HepG2 (cell line): Measurements from ENCODE around the gene TCF25. TPM values are rescaled to one million over a fixed set of nuclear protein-coding genes. Genes with fewer than 3 reads are reported as not detected.

Experiments used
- ATAC-seq: fragments of 200-7000 bp; cut with Tn5 transposase; 3 replicates; pipeline ENCODE4 v1.9.1; 2020; ENCODE audit warnings: mild to moderate bottlenecking, moderate library complexity
- BruUV-seq: library from RNA; stranded (reverse); fragments of 400-500 nt; replicated peaks from 2 replicates; lab custom pipeline; 2021; lab: Mats Ljungman, UMichigan
- CTCF ChIA-PET: fragments of 300-600 bp; formaldehyde crosslinking; extraction: SDS; loops from one replicate; lab custom pipeline; 2021; ENCODE audit warnings: low total read pairs, inconsistent platforms, low intra/inter-chr PET ratio; lab: Yijun Ruan, JAX
- POLR2A ChIA-PET: fragments of 350-600 bp; sonication (Branson Sonifier 250); formaldehyde crosslinking; loops from one replicate; lab custom pipeline; 2020; ENCODE audit warnings: antibody characterized with exemption, inconsistent platforms; lab: Yijun Ruan, JAX
- DNase-seq: peaks from one replicate; pipeline ENCODE4 v3.0.0-alpha.2; 2015; ENCODE audit warnings: low spot score
- FAIRE-seq: peaks from 3 replicates; lab custom pipeline; 2011; peaks lifted over from hg19 to GRCh38; lab: Jason Lieb, UNC
- H2AFZ ChIP-seq: one replicate; pipeline ENCODE4 v1.6.1; 2011; ENCODE audit warnings: low read length, inconsistent platforms
- H3K27ac ChIP-seq: fragments of 300-600 bp; 3 replicates; pipeline ENCODE4 v1.8.0; 2011; ENCODE audit warnings: mixed run types, mild to moderate bottlenecking, mixed read lengths, low read length, inconsistent platforms; ENCODE audit not compliant: insufficient read depth; ENCODE audit errors: extremely low read length
- H3K27me3 ChIP-seq, 2 experiments: fragments of 200-600 bp in 1 of 2; 2 replicates in 1 of 2; 3 replicates in 1 of 2; pipeline versions ENCODE4 v1.6.0 to v1.8.0; 2011; ENCODE audit warnings: low read length in 2 of 2, mild to moderate bottlenecking in 2 of 2, moderate library complexity in 2 of 2, inconsistent platforms in 1 of 2; ENCODE audit not compliant: insufficient read depth in 2 of 2, control insufficient read depth in 1 of 2
- H3K36me3 ChIP-seq, 2 experiments: fragments of 200-600 bp in 1 of 2; replicated peaks in 1 of 2; 2 replicates in 1 of 2; 3 replicates in 1 of 2; pipeline versions ENCODE4 v1.5.1 to v1.8.0; 2011; ENCODE audit warnings: low read length in 2 of 2, inconsistent platforms in 1 of 2; ENCODE audit not compliant: insufficient read depth in 2 of 2, control insufficient read depth in 1 of 2
- H3K4me1 ChIP-seq: 2 replicates; pipeline ENCODE4 v1.5.1; 2012; ENCODE audit warnings: low read length, inconsistent platforms; ENCODE audit not compliant: insufficient read depth
- H3K4me2 ChIP-seq: 2 replicates; pipeline ENCODE4 v1.6.0; 2011; ENCODE audit warnings: low read depth, low read length, inconsistent platforms
- H3K4me3 ChIP-seq, 3 experiments: fragments of 200-600 bp in 1 of 3; sonication (generic), shearing (Covaris generic) in 1 of 3; replicated peaks in 1 of 3; 2 replicates each; pipeline ENCODE4 v1.5.1; 2011 to 2016; ENCODE audit warnings: low read length in 3 of 3, inconsistent platforms in 2 of 3, low read depth in 2 of 3, mild to moderate bottlenecking in 2 of 3, control low read depth in 1 of 3, mixed read lengths in 1 of 3; ENCODE audit not compliant: insufficient read depth in 1 of 3
- H3K79me2 ChIP-seq: one replicate; pipeline ENCODE4 v1.6.1; 2011; ENCODE audit warnings: low read length, inconsistent platforms; ENCODE audit not compliant: insufficient read depth
- H3K9ac ChIP-seq: 2 replicates; pipeline ENCODE4 v1.6.0; 2011; ENCODE audit warnings: mild to moderate bottlenecking, low read depth, low read length, inconsistent platforms; ENCODE audit not compliant: insufficient read depth
- H3K9me3 ChIP-seq: 2 replicates; pipeline ENCODE4 v1.5.1; 2012; ENCODE audit warnings: mild to moderate bottlenecking, low read length
- H4K20me1 ChIP-seq: 2 replicates; pipeline ENCODE4 v1.6.0; 2011; ENCODE audit warnings: inconsistent platforms, mild to moderate bottlenecking, low read length, moderate library complexity; ENCODE audit not compliant: insufficient read depth
- ATF7 ChIP-seq, 2 experiments: fragments of 450-650 bp in 1 of 2; sonication (generic) in 1 of 2; formaldehyde crosslinking in 1 of 2; IDR thresholded peaks; 2 replicates each; pipeline versions ENCODE4 v1.4.0 to v1.6.1; 2016 to 2020; ENCODE audit warnings: antibody characterized with exemption in 1 of 2, mild to moderate bottlenecking in 1 of 2, missing genetic modification reagents in 1 of 2
- EHMT2 ChIP-seq: fragments of 200-600 bp; sonication (generic); IDR thresholded peaks from 2 replicates; pipeline ENCODE4 v1.7.0; 2017; ENCODE audit warnings: antibody characterized with exemption, low read depth, low read length, borderline replicate concordance
- FOXA1 ChIP-seq, 2 experiments: fragments of 450-650 bp in 1 of 2; sonication (generic) in 1 of 2; formaldehyde crosslinking in 1 of 2; IDR thresholded peaks; 2 replicates each; pipeline versions ENCODE4 v1.4.0 to v1.6.1; 2016 to 2020; ENCODE audit warnings: missing genetic modification reagents in 1 of 2
- GTF3A ChIP-seq: sonication (generic); formaldehyde crosslinking; conservative IDR thresholded peaks from 2 replicates; pipeline ENCODE4 v1.4.0; 2020; ENCODE audit warnings: mild to moderate bottlenecking, missing genetic modification reagents
- HOMEZ ChIP-seq: IDR thresholded peaks from 2 replicates; pipeline ENCODE4 v1.6.1; 2016; ENCODE audit warnings: low read depth
- POLR2A ChIP-seq, 2 experiments: IDR thresholded peaks; 2 replicates each; pipeline ENCODE4 v1.6.1; 2011; ENCODE audit warnings: low read depth in 2 of 2, low read length in 2 of 2, mild to moderate bottlenecking in 1 of 2, moderate library complexity in 1 of 2; ENCODE audit not compliant: insufficient read depth in 1 of 2
- ZKSCAN1 ChIP-seq: fragments of 150-350 bp; IDR thresholded peaks from 2 replicates; pipeline ENCODE4 v1.6.1; 2014; ENCODE audit warnings: low read length
- ZNF382 ChIP-seq: sonication (generic); formaldehyde crosslinking; IDR thresholded peaks from 2 replicates; pipeline ENCODE4 v1.5.0; 2020; ENCODE audit warnings: missing genetic modification reagents, mild to moderate bottlenecking, borderline replicate concordance
- ZNF709 ChIP-seq: sonication (generic); formaldehyde crosslinking; IDR thresholded peaks from 2 replicates; pipeline ENCODE4 v1.5.0; 2020; ENCODE audit warnings: mild to moderate bottlenecking, missing genetic modification reagents
- WGBS: methylation state at CpG from one replicate; pipeline ENCODE4 v1.1.6; 2017; ENCODE audit warnings: low lambda C conversion rate; 5-methylcytosine and 5-hydroxymethylcytosine counted together
- in situ Hi-C: cut with HindIII; loops from 2 replicates; pipeline ENCODE4 v1.10.0; 2017; ENCODE audit warnings: low pct_unique_long_range_greater_than_20kb; ENCODE audit not compliant: extremely low pct_ligation_motif_present
- intact Hi-C: fragments of 100-400 bp; cut with micrococcal nuclease; formaldehyde crosslinking; loops from one replicate; pipeline ENCODE4 v1.10.0; 2022; ENCODE audit not compliant: unreplicated experiment
- polyA plus RNA-seq, 8 experiments: library from polyadenylated mRNA; depleted of rRNA in 3 of 8; stranded (reverse) in 7 of 8; unstranded in 1 of 8; fragments of >200 nt; fragmentation: Illumina TruSeq in 4 of 8; extraction: Trizol in 4 of 8; gene quantifications; 2 replicates each; pipeline versions ENCODE4 v1.2.1 to v1.2.3, GENCODE V29; 2011 to 2016; ENCODE audit warnings: low read depth in 4 of 8, missing spikeins in 1 of 8, mixed read lengths in 1 of 8; ENCODE audit not compliant: insufficient read depth in 1 of 8
- total RNA-seq, 5 experiments: library from RNA; depleted of rRNA; stranded (reverse); fragments of >200 nt; fragmentation: Illumina TruSeq; extraction: Trizol; gene quantifications; 2 replicates each; pipeline ENCODE4 v1.2.3, GENCODE V29; 2016; ENCODE audit warnings: low read depth in 1 of 5
- TF ChIP-seq, protein P1 (sequence below): sonication (generic); formaldehyde crosslinking; IDR thresholded peaks from 2 replicates; pipeline ENCODE4 v1.4.0; 2020; ENCODE audit warnings: mild to moderate bottlenecking, missing genetic modification reagents

Gene TCF25
- total and polyA plus RNA-seq, 2 of the 13 experiments (the other 11 are each of a cell fraction or from before 2014, with no cell fraction given): 138 to 206 TPM

DNA sequence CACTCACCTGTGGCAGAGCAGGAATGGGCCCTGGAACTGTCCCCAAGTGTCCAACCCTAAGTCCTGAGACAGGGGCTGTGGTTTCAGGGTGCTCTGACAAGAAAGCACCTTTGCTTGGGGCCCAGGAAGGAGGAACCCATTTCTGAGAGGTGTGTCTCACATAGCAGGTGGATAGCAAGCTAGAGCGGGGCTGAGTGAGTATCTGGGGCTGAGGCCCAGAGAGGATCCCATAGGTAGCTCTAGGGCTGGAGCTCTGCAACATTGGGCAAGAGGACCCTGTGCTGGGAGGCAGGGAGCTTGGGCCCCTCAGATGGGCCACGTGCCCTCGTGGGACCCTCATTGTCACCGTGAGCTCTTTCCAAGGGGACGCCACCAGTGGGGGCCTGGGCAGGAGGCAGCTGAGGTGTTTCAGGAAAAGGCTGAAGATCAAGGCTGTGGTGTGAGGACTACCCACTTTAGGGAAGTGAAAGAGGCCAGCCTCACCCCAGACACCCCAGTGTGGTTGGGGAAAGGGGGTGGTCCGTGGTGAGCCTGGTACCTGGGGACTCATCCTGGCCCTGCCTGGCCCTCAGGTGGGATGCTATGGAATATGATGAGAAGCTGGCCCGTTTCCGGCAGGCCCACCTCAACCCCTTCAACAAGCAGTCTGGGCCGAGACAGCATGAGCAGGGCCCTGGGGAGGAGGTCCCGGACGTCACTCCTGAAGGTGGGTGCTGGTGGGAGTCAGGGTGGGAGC, 80.4 kb downstream of the TCF25 start:
- intact Hi-C loops (no loop called here), in situ Hi-C loops (no loop called here)
- Histone ChIP-seq H3K27ac (no peak overlapping the region), H3K79me2 (peaks cover 15% of the 10 kb centered on the region), H3K36me3 (peaks cover 23 to 34% of the 10 kb centered on the region in 2 experiments), H3K4me3 (no peak overlapping the region), H3K9ac (no peak overlapping the region), H3K4me1 (peaks cover 12% of the 10 kb centered on the region), H2AFZ (no peak overlapping the region), H4K20me1 (no peaks in the 10 kb centered on the region), H3K27me3 (no peaks in the 10 kb centered on the region), H3K4me2 (no peak overlapping the region), H3K9me3 (no peaks in the 10 kb centered on the region)
- no peak for TF ChIP-seq HOMEZ (CRISPR knock-in tag)
- no peak for TF ChIP-seq ZNF709
- DNase-seq: no peak
- WGBS: 95% methylated on average over 11 of the region's 11 CpGs
- no peak for FAIRE-seq
- ATAC-seq: no peak
- POLR2A ChIA-PET: interaction anchor here (0.9 to 1.5 kb wide), 2 partner anchors 19 to 32 kb away, joined by 3 read pairs; no protein-coding TSS in a partner anchor
- CTCF ChIA-PET: no interaction called here
- BruUV-seq: no TSS peak

DNA sequence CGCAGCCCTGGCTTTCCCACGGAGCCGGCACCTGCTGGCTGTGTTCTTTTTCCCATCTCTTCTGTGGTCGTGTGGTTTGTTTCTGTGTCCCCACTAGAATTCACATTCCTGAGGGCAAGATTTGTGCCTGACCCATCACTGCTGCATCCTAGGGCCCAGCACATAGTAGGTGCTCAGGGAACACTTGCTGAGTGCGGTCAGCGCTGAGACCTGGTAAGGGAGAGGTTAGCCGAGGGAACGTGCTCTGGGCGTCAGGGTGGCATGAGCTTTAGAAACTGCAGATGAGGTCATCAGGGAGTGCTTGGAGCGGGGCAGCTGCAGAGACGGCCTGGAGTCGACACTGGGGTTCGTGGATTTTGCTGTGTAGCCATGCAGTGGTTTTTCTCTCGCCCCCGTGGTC, 81.1 kb downstream of the TCF25 start:
- no peak for ATAC-seq
- in situ Hi-C loops: no loop called here
- H3K4me1 ChIP-seq: peaks cover 12% of the 10 kb centered on the region
- no peaks in the 10 kb centered on the region for H3K27me3 ChIP-seq
- ChIA-PET POLR2A (interaction anchor here (1.5 kb wide), 1 partner anchor 18 kb away, joined by 3 read pairs; no protein-coding TSS in a partner anchor), CTCF (no interaction called here)
- H3K9me3 ChIP-seq: no peaks in the 10 kb centered on the region
- H3K36me3 ChIP-seq: peaks cover 23 to 38% of the 10 kb centered on the region in 2 experiments
- no peaks in the 10 kb centered on the region for H4K20me1 ChIP-seq
- 99% methylated on average over 15 of the region's 15 CpGs for WGBS
- TF ChIP-seq ZKSCAN1: peak; percentile 67; the same call in 1 of the 2 replicates
- TF ChIP-seq, protein P1, sequence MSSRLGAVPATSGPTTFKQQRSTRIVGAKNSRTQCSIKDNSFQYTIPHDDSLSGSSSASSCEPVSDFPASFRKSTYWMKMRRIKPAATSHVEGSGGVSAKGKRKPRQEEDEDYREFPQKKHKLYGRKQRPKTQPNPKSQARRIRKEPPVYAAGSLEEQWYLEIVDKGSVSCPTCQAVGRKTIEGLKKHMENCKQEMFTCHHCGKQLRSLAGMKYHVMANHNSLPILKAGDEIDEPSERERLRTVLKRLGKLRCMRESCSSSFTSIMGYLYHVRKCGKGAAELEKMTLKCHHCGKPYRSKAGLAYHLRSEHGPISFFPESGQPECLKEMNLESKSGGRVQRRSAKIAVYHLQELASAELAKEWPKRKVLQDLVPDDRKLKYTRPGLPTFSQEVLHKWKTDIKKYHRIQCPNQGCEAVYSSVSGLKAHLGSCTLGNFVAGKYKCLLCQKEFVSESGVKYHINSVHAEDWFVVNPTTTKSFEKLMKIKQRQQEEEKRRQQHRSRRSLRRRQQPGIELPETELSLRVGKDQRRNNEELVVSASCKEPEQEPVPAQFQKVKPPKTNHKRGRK (CRISPR knock-in tag): no peak
- TF ChIP-seq GTF3A (CRISPR knock-in tag): no peak
- TF ChIP-seq FOXA1 (IDR thresholded peaks at IDR 0.05): no peak
- TF ChIP-seq FOXA1 (CRISPR knock-in tag; IDR thresholded peaks at IDR 0.05): no peak
- 0 out of 2 replicates have a peak, but pooled peaks have one; percentile 23 for TF ChIP-seq ATF7 (IDR thresholded peaks at IDR 0.05)
- TF ChIP-seq ATF7 (CRISPR knock-in tag; IDR thresholded peaks at IDR 0.05): no peak
- no peak for TF ChIP-seq EHMT2
- no peak for TF ChIP-seq ZNF382 (CRISPR knock-in tag)
- no peak for TF ChIP-seq POLR2A (IDR thresholded peaks at IDR 0.05; ENCODE audit: insufficient read depth in 1 of 2, low read depth in 2 of 2, low read length in 2 of 2)
- H3K4me2 ChIP-seq: no peak overlapping the region
- no peak overlapping the region for H3K9ac ChIP-seq
- FAIRE-seq: no peak
- BruUV-seq: no TSS peak
- H2AFZ ChIP-seq: no peak overlapping the region
- H3K79me2 ChIP-seq: peaks cover 11% of the 10 kb centered on the region
- no peak for DNase-seq
- H3K4me3 ChIP-seq: no peak overlapping the region
- intact Hi-C loops: no loop called here
- no peak overlapping the region for H3K27ac ChIP-seq
